Keratinocyte (primary cell): ENCODE results near the gene TRIM39. TPM values are rescaled to one million over a fixed set of nuclear protein-coding genes. Genes with fewer than 3 reads are reported as not detected.

ENCODE experiments used
- DNase-seq: peaks from one replicate; pipeline ENCODE4 v3.0.0-alpha.2; 2011; ENCODE audit warnings: low read depth, missing footprints, low spot score
- FAIRE-seq: peaks from 2 replicates; lab custom pipeline; 2011; peaks lifted over from hg19 to GRCh38; lab: Jason Lieb, UNC
- H2AFZ ChIP-seq: 2 replicates; pipeline ENCODE4 v1.6.0; 2012; ENCODE audit warnings: low read length, control low read depth, inconsistent platforms; ENCODE audit not compliant: control insufficient read depth
- H3K27ac ChIP-seq: 2 replicates; pipeline ENCODE4 v1.5.1; 2011; ENCODE audit warnings: low read length; ENCODE audit not compliant: control insufficient read depth, insufficient read depth
- H3K27me3 ChIP-seq: 3 replicates; pipeline ENCODE4 v1.6.0; 2011; ENCODE audit warnings: low read length; ENCODE audit not compliant: control insufficient read depth, insufficient read depth; ENCODE audit errors: extremely low read depth
- H3K36me3 ChIP-seq, 2 experiments: 2 replicates in 1 of 2; 3 replicates in 1 of 2; pipeline ENCODE4 v1.5.1; 2011; ENCODE audit warnings: low read length in 2 of 2, mild to moderate bottlenecking in 1 of 2; ENCODE audit not compliant: control insufficient read depth in 2 of 2, insufficient read depth in 2 of 2; ENCODE audit errors: extremely low read depth in 1 of 2
- H3K4me1 ChIP-seq: 3 replicates; pipeline ENCODE4 v1.5.1; 2011; ENCODE audit warnings: low read length; ENCODE audit not compliant: control insufficient read depth, insufficient read depth; ENCODE audit errors: extremely low read depth
- H3K4me2 ChIP-seq: 3 replicates; pipeline ENCODE4 v1.6.0; 2011; ENCODE audit warnings: low read depth, low read length; ENCODE audit not compliant: control insufficient read depth, insufficient read depth; ENCODE audit errors: extremely low read depth
- H3K4me3 ChIP-seq, 3 experiments: fragments of 200-600 bp in 1 of 3; sonication (generic) in 1 of 3; 2 replicates in 2 of 3; 3 replicates in 1 of 3; pipeline ENCODE4 v1.5.1; 2011 to 2016; ENCODE audit warnings: low read length in 3 of 3, mild to moderate bottlenecking in 3 of 3, control low read depth in 2 of 3, inconsistent platforms in 1 of 3, low read depth in 1 of 3, mixed read lengths in 1 of 3, mixed run types in 1 of 3, moderate library complexity in 1 of 3; ENCODE audit not compliant: control insufficient read depth in 2 of 3, insufficient read depth in 2 of 3; ENCODE audit errors: extremely low read depth in 1 of 3
- H3K79me2 ChIP-seq: 2 replicates; pipeline ENCODE4 v1.6.0; 2012; ENCODE audit warnings: low read length; ENCODE audit not compliant: control insufficient read depth, insufficient read depth
- H3K9ac ChIP-seq: 3 replicates; pipeline ENCODE4 v1.6.0; 2011; ENCODE audit warnings: low read length; ENCODE audit not compliant: control insufficient read depth, insufficient read depth; ENCODE audit errors: extremely low read depth
- H3K9me1 ChIP-seq: 3 replicates; pipeline ENCODE4 v1.6.0; 2011; ENCODE audit warnings: low read length; ENCODE audit not compliant: control insufficient read depth, insufficient read depth; ENCODE audit errors: extremely low read depth
- H3K9me3 ChIP-seq: 2 replicates; pipeline ENCODE4 v1.5.1; 2012; ENCODE audit warnings: low read depth, low read length; ENCODE audit not compliant: control insufficient read depth
- H4K20me1 ChIP-seq: 3 replicates; pipeline ENCODE4 v1.6.0; 2011; ENCODE audit warnings: low read length; ENCODE audit not compliant: control insufficient read depth, insufficient read depth; ENCODE audit errors: extremely low read depth
- CTCF ChIP-seq, 3 experiments: IDR thresholded peaks in 1 of 3; conservative IDR thresholded peaks in 1 of 3; optimal IDR thresholded peaks in 1 of 3; 2 replicates in 2 of 3; 3 replicates in 1 of 3; pipeline versions ENCODE3 to v1.5.1; 2011; ENCODE audit warnings: low read length in 3 of 3, mild to moderate bottlenecking in 3 of 3, moderate library complexity in 2 of 3, control low read depth in 1 of 3, inconsistent platforms in 1 of 3; ENCODE audit not compliant: insufficient read depth in 2 of 3; ENCODE audit errors: extremely low read depth in 1 of 3
- EZH2 ChIP-seq: IDR thresholded peaks from one replicate; pipeline ENCODE4 v1.6.1; 2012; ENCODE audit warnings: inconsistent platforms, mild to moderate bottlenecking, low read length, moderate library complexity
- dilution Hi-C: fragments of 300-500 bp; cut with MboI; formaldehyde crosslinking; loops from one replicate; pipeline ENCODE4 v1.7.0; 2020; ENCODE audit warnings: low sequenced_read_pairs; ENCODE audit not compliant: extremely low pct_ligation_motif_present
- polyA plus RNA-seq, 5 experiments: library from polyadenylated mRNA; depleted of rRNA in 3 of 5; stranded (reverse) in 3 of 5; stranded (forward) in 1 of 5; unstranded in 1 of 5; fragments of >200 nt; gene quantifications; 1 replicate in 1 of 5; 2 replicates in 3 of 5; 3 replicates in 1 of 5; pipeline versions ENCODE4 v1.2.1 to v1.2.3, GENCODE V29; 2011 to 2012; ENCODE audit warnings: missing spikeins in 2 of 5, low read depth in 1 of 5, low replicate concordance in 1 of 5

Gene TRIM39
- polyA plus RNA-seq, 1 donor (not counting 4 experiments of a cell fraction or from before 2014, with no cell fraction given): 7.9 TPM

DNA sequence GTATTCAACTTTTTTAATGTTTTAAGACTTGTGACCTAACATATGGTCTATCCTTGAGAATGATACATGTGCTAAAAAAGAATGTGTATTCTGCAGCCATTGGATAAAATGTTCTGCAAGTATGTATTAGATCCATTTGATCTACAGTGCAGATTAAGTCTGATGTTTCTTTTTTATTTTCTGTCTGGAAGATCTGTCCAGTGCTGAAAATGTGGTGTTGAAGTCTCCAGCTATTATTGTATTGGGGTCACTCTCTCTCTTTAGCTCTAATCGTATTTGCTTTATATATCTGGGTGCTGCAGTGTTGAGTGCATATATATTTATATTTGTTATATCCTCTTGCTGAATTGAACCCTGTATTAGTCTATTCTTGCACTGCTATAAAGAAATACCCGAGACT, 44.2 kb upstream of the TRIM39 start:
- peaks cover 16% of the 10 kb centered on the region for H3K9me3 ChIP-seq
- dilution Hi-C loops: no loop called here
- no peaks in the 10 kb centered on the region for H3K36me3 ChIP-seq
- no peaks in the 10 kb centered on the region for H3K27me3 ChIP-seq
- no peaks in the 10 kb centered on the region for H4K20me1 ChIP-seq
- TF ChIP-seq EZH2: no peak
- TF ChIP-seq CTCF (optimal IDR thresholded peaks at IDR 0.05 in 1 of 3, IDR thresholded peaks at IDR 0.05 in 1 of 3, conservative IDR thresholded peaks at IDR 0.05 in 1 of 3; ENCODE audit: extremely low read depth in 1 of 3, insufficient read depth in 2 of 3, low read length in 3 of 3): no peak
- H3K4me3 ChIP-seq: no peak overlapping the region
- no peak overlapping the region for H3K4me2 ChIP-seq
- DNase-seq (no peak), FAIRE-seq (no peak)
- H2AFZ ChIP-seq: no peak overlapping the region
- H3K9ac ChIP-seq: no peak overlapping the region
- no peaks in the 10 kb centered on the region for H3K79me2 ChIP-seq
- no peaks in the 10 kb centered on the region for H3K9me1 ChIP-seq
- no peak overlapping the region for H3K27ac ChIP-seq
- H3K4me1 ChIP-seq: no peaks in the 10 kb centered on the region

DNA sequence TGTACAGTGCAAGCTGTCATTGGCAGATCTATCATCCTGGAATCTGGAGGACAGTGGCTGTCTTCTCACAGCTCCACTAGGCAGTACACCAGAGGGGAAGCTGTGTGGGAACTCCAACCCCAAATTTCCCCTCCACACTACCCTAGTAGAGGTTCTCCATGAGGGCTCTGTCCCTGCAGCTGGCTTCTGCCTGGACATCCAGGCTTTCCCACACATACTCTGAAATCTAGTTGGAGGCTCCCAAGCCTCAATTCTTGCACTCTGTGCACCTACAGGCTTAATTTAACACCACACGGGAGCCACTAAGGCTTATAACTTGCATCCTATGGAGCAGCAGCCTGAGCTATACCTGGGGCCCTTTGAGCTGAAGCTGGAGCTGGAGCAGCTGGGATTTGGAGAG, 43.0 kb upstream of the TRIM39 start:
- no peaks in the 10 kb centered on the region for H3K9me1 ChIP-seq
- dilution Hi-C loops: no loop called here

More for the DNA sequence above, 43.0 kb upstream of the TRIM39 start:
- Histone ChIP-seq H3K79me2 (no peaks in the 10 kb centered on the region), H4K20me1 (no peaks in the 10 kb centered on the region), H3K27me3 (no peaks in the 10 kb centered on the region), H3K4me2 (no peak overlapping the region), H2AFZ (no peak overlapping the region), H3K9ac (no peak overlapping the region), H3K27ac (no peak overlapping the region), H3K36me3 (peaks cover 1% of the 10 kb centered on the region in 2 experiments), H3K9me3 (peaks cover 17% of the 10 kb centered on the region), H3K4me1 (no peaks in the 10 kb centered on the region), H3K4me3 (no peak overlapping the region)
- DNase-seq: no peak
- TF ChIP-seq EZH2 (no peak), CTCF (optimal IDR thresholded peaks at IDR 0.05 in 1 of 3, IDR thresholded peaks at IDR 0.05 in 1 of 3, conservative IDR thresholded peaks at IDR 0.05 in 1 of 3; ENCODE audit: extremely low read depth in 1 of 3, insufficient read depth in 2 of 3, low read length in 3 of 3) (no peak)
- FAIRE-seq: no peak
